IMR-90 (cell line): Measurements from ENCODE around the gene WWP2.

Source experiments
- CTCF ChIP-seq: conservative IDR thresholded peaks from 2 replicates; pipeline ENCODE4 v1.5.1; 2012; ENCODE audit warnings: mild to moderate bottlenecking, low read depth, low read length, improper control_type of control experiment
- POLR2A ChIP-seq: IDR thresholded peaks from 2 replicates; pipeline ENCODE4 v1.6.1; 2012; ENCODE audit warnings: mild to moderate bottlenecking, low read depth, low read length
- RAD21 ChIP-seq: IDR thresholded peaks from 2 replicates; pipeline ENCODE4 v1.6.1; 2012; ENCODE audit warnings: low read length, improper control_type of control experiment
- RFX5 ChIP-seq: IDR thresholded peaks from 2 replicates; pipeline ENCODE4 v1.8.0; 2012; ENCODE audit warnings: low read depth, mild to moderate bottlenecking, low read length, moderate library complexity
- USF2 ChIP-seq: fragments of 150-350 bp; IDR thresholded peaks from 2 replicates; pipeline ENCODE4 v1.6.1; 2017; ENCODE audit warnings: mild to moderate bottlenecking, antibody characterized with exemption, low read length, low read depth

GRCh38 chr16:69924041-69924775 is 162.1 kb downstream of the WWP2 start:
- TF ChIP-seq USF2 = no peak
- no peak for TF ChIP-seq POLR2A
- TF ChIP-seq RAD21 = no peak
- no peak for TF ChIP-seq CTCF
- TF ChIP-seq RFX5 = no peak
